Measurements from ENCODE around the gene NTRK2.

Gene NTRK2

GRCh38 chr9:84823421-84824271 lies 154.1 kb downstream of the NTRK2 start:
- no peaks in the 10 kb centered on the region for H3K36me3 ChIP-seq (ENCODE audit: insufficient read depth, low read length)
- H3K27ac ChIP-seq (ENCODE audit: low read depth, low read length) = no peak overlapping the region
- H3K4me1 ChIP-seq (ENCODE audit: insufficient read depth, low read length) = peaks cover 3% of the 10 kb centered on the region
- H3K27me3 ChIP-seq (ENCODE audit: control insufficient read depth in 1 of 2, insufficient read depth in 2 of 2, low read length in 2 of 2) = no peaks in the 10 kb centered on the region
- no peak overlapping the region for H3K9ac ChIP-seq (ENCODE audit: low read length)
- H3K9me3 ChIP-seq (ENCODE audit: low read length) = no peaks in the 10 kb centered on the region
- H3K4me3 ChIP-seq (ENCODE audit: low read depth in 1 of 2, low read length in 2 of 2) = no peak overlapping the region

DNA sequence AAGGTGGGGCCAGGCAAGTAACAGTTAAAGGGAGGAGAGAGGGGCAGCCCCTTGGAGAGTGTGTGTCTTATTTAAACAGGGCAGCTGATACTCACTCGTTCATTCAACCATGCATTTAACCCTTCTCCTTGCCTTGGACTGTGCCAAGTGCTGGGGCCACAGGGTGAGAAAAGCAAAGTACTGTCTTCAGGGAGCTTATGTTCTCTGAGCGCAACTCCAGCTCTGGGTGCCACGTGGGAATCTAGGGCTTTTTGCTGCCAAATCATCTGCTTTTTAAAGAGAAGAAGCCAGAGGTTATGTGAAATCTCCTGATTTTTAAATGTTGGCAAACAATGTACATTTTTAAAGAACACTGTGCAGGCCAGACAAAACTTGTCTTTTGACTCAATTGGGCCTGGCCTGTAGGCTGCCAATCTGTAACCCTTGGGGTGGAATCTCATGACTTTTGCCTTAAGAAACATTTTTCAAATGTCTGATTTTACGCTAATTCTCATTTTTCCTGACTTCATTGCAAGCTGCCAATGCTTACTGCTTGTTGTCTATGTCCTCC lies 157.8 kb downstream of the NTRK2 start:
- no peaks in the 10 kb centered on the region for H3K27me3 ChIP-seq (ENCODE audit: control insufficient read depth in 1 of 2, insufficient read depth in 2 of 2, low read length in 2 of 2)
- no peaks in the 10 kb centered on the region for H3K4me1 ChIP-seq (ENCODE audit: insufficient read depth, low read length)
- no peak overlapping the region for H3K4me3 ChIP-seq (ENCODE audit: low read depth in 1 of 2, low read length in 2 of 2)
- H3K27ac ChIP-seq (ENCODE audit: low read depth, low read length) = no peak overlapping the region
- no peaks in the 10 kb centered on the region for H3K36me3 ChIP-seq (ENCODE audit: insufficient read depth, low read length)
- no peaks in the 10 kb centered on the region for H3K9me3 ChIP-seq (ENCODE audit: low read length)
- H3K9ac ChIP-seq (ENCODE audit: low read length) = no peak overlapping the region

- Histone ChIP-seq H3K4me3 (ENCODE audit: low read depth in 1 of 2, low read length in 2 of 2) (no peak overlapping the region), H3K9me3 (ENCODE audit: low read length) (no peaks in the 10 kb centered on the region), H3K27me3 (ENCODE audit: control insufficient read depth in 1 of 2, insufficient read depth in 2 of 2, low read length in 2 of 2) (no peaks in the 10 kb centered on the region), H3K36me3 (ENCODE audit: insufficient read depth, low read length) (no peaks in the 10 kb centered on the region), H3K9ac (ENCODE audit: low read length) (no peak overlapping the region), H3K4me1 (ENCODE audit: insufficient read depth, low read length) (no peaks in the 10 kb centered on the region), H3K27ac (ENCODE audit: low read depth, low read length) (no peak overlapping the region)
Observed at GRCh38 chr9:84828046-84828445, 158.5 kb downstream of the NTRK2 start.

- H3K4me1 ChIP-seq (ENCODE audit: insufficient read depth, low read length) = no peaks in the 10 kb centered on the region
- no peaks in the 10 kb centered on the region for H3K36me3 ChIP-seq (ENCODE audit: insufficient read depth, low read length)
- no peak overlapping the region for H3K4me3 ChIP-seq (ENCODE audit: low read depth in 1 of 2, low read length in 2 of 2)
- H3K9me3 ChIP-seq (ENCODE audit: low read length) = no peaks in the 10 kb centered on the region
- no peak overlapping the region for H3K9ac ChIP-seq (ENCODE audit: low read length)
- no peaks in the 10 kb centered on the region for H3K27me3 ChIP-seq (ENCODE audit: control insufficient read depth in 1 of 2, insufficient read depth in 2 of 2, low read length in 2 of 2)
- H3K27ac ChIP-seq (ENCODE audit: low read depth, low read length) = no peak overlapping the region
Observed at GRCh38 chr9:84829471-84829870, 159.9 kb downstream of the NTRK2 start.

GRCh38 chr9:84829997-84830696 lies 160.6 kb downstream of the NTRK2 start:
- no peak overlapping the region for H3K9ac ChIP-seq (ENCODE audit: low read length)
- no peaks in the 10 kb centered on the region for H3K27me3 ChIP-seq (ENCODE audit: control insufficient read depth in 1 of 2, insufficient read depth in 2 of 2, low read length in 2 of 2)
- H3K4me3 ChIP-seq (ENCODE audit: low read depth in 1 of 2, low read length in 2 of 2) = no peak overlapping the region
- H3K9me3 ChIP-seq (ENCODE audit: low read length) = no peaks in the 10 kb centered on the region
- H3K36me3 ChIP-seq (ENCODE audit: insufficient read depth, low read length) = no peaks in the 10 kb centered on the region
- H3K4me1 ChIP-seq (ENCODE audit: insufficient read depth, low read length) = no peaks in the 10 kb centered on the region
- no peak overlapping the region for H3K27ac ChIP-seq (ENCODE audit: low read depth, low read length)

DNA sequence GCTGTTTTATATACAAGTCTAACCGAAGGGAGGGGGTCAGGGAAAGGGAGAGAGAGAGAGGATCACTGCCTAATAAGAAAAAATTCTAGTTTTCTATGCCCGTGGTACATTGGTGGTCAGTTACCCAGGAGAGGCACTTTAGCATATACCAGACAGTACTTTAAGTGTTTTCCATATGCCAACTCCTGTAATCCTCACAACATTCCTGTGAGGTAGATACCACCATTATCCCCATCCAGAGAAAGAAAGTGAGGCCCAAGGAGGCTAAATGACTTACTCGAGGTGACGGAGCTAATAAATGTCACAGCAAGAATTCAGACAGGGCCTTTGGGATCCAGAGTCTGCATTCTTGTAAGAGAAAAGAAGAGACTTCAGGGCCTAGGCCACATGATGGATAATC lies 161.8 kb downstream of the NTRK2 start:
- no peak overlapping the region for H3K27ac ChIP-seq (ENCODE audit: low read depth, low read length)
- no peaks in the 10 kb centered on the region for H3K4me1 ChIP-seq (ENCODE audit: insufficient read depth, low read length)
- no peaks in the 10 kb centered on the region for H3K9me3 ChIP-seq (ENCODE audit: low read length)
- H3K9ac ChIP-seq (ENCODE audit: low read length) = no peak overlapping the region
- no peak overlapping the region for H3K4me3 ChIP-seq (ENCODE audit: low read depth in 1 of 2, low read length in 2 of 2)
- no peaks in the 10 kb centered on the region for H3K27me3 ChIP-seq (ENCODE audit: control insufficient read depth in 1 of 2, insufficient read depth in 2 of 2, low read length in 2 of 2)
- no peaks in the 10 kb centered on the region for H3K36me3 ChIP-seq (ENCODE audit: insufficient read depth, low read length)

- H3K27me3 ChIP-seq (ENCODE audit: control insufficient read depth in 1 of 2, insufficient read depth in 2 of 2, low read length in 2 of 2) = no peaks in the 10 kb centered on the region
- H3K9ac ChIP-seq (ENCODE audit: low read length) = no peak overlapping the region
- H3K36me3 ChIP-seq (ENCODE audit: insufficient read depth, low read length) = no peaks in the 10 kb centered on the region
- no peak overlapping the region for H3K27ac ChIP-seq (ENCODE audit: low read depth, low read length)
- no peaks in the 10 kb centered on the region for H3K4me1 ChIP-seq (ENCODE audit: insufficient read depth, low read length)
- no peaks in the 10 kb centered on the region for H3K9me3 ChIP-seq (ENCODE audit: low read length)
- H3K4me3 ChIP-seq (ENCODE audit: low read depth in 1 of 2, low read length in 2 of 2) = no peak overlapping the region
Observed at GRCh38 chr9:84832453-84832852, 162.9 kb downstream of the NTRK2 start.

DNA sequence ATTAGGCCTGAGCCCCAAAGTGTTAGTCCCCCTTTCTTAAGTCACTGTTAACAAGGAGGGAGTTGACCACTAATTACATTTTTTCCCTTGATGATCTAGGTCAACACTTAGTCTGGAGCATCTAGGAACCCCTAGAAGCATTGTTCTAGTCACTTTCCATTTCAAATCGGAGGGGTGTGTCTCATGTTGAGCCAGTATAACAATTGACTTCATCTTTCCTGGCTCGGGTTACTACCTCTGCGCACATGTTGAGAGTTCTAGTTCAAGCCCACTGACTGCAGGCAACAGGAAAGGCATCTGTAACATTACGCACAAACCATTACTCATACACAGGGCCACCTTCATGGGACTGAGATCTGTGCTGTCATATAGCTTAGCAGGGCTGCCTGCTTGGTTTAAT lies 164.9 kb downstream of the NTRK2 start:
- Histone ChIP-seq H3K27me3 (ENCODE audit: control insufficient read depth in 1 of 2, insufficient read depth in 2 of 2, low read length in 2 of 2) (no peaks in the 10 kb centered on the region), H3K36me3 (ENCODE audit: insufficient read depth, low read length) (no peaks in the 10 kb centered on the region)

DNA sequence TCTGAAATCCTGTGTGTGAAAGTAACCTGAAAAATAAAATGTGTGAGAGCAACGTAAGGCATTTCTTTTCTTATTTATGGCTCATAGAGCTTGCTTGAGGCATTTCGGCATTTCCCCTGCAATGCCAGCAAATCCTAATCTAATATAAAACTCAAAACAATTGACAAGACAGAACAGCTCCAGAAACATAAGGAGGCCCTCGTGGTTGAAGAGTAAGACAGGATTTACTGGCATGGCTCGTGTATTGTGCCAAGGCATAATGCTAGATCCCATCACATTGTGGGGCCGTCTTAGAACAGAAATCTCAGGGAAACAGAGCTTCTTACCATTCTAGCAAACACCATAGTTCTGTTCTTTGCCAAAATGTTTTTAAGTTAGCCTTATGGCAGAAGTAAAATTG lies 166.2 kb downstream of the NTRK2 start:
- Histone ChIP-seq H3K27me3 (ENCODE audit: control insufficient read depth in 1 of 2, insufficient read depth in 2 of 2, low read length in 2 of 2) (no peaks in the 10 kb centered on the region), H3K36me3 (ENCODE audit: insufficient read depth, low read length) (no peaks in the 10 kb centered on the region), H3K9ac (ENCODE audit: low read length) (no peak overlapping the region), H3K4me1 (ENCODE audit: insufficient read depth, low read length) (no peaks in the 10 kb centered on the region), H3K9me3 (ENCODE audit: low read length) (no peaks in the 10 kb centered on the region), H3K27ac (ENCODE audit: low read depth, low read length) (no peak overlapping the region), H3K4me3 (ENCODE audit: low read depth in 1 of 2, low read length in 2 of 2) (no peak overlapping the region)

More for the DNA sequence above, 164.9 kb downstream of the NTRK2 start:
- Histone ChIP-seq H3K4me3 (ENCODE audit: low read depth in 1 of 2, low read length in 2 of 2) (no peak overlapping the region), H3K27ac (ENCODE audit: low read depth, low read length) (no peak overlapping the region), H3K9me3 (ENCODE audit: low read length) (no peaks in the 10 kb centered on the region), H3K9ac (ENCODE audit: low read length) (no peak overlapping the region), H3K4me1 (ENCODE audit: insufficient read depth, low read length) (no peaks in the 10 kb centered on the region)

DNA sequence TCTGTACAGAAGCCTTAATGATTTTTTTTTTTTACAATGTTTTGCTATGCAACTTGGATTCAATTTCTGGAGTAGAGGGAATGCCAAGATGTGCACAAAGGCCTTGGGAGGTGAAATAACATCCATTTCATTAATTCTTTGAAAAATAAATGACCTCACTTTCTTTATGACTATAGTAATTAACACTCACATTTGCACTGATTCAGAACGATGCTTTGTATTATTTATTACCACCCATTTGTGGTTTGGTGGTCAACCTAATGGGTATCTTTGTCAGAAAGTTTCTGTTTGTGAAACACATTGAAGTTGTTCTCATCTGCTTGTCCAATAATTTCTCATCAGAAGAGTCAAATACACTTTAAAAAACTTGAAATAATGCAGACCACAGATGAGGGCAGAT lies 169.3 kb downstream of the NTRK2 start:
- Histone ChIP-seq H3K36me3 (ENCODE audit: insufficient read depth, low read length) (no peaks in the 10 kb centered on the region), H3K27ac (ENCODE audit: low read depth, low read length) (no peak overlapping the region), H3K4me3 (ENCODE audit: low read depth in 1 of 2, low read length in 2 of 2) (no peak overlapping the region), H3K27me3 (ENCODE audit: control insufficient read depth in 1 of 2, insufficient read depth in 2 of 2, low read length in 2 of 2) (no peaks in the 10 kb centered on the region), H3K9ac (ENCODE audit: low read length) (no peak overlapping the region), H3K4me1 (ENCODE audit: insufficient read depth, low read length) (no peaks in the 10 kb centered on the region), H3K9me3 (ENCODE audit: low read length) (no peaks in the 10 kb centered on the region)

DNA sequence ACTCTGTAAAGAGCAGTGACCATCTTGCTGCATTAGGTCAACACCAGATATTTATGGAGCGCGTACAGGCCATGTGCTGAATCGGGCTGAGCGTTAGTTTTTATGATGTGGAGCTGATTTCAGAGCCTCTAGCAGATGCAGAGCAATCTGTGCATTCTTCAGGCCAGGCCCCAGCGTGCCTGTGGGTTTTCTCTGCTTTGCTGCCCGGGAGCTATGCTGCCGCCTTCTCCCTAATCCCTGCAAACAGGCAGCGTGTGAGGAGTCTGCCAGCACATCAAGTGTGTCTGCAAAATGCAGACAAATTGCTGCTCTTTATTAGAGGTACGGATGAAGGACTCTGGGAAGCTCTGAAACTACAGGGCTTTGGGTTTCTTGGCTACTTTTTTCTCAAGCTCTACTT lies 170.0 kb downstream of the NTRK2 start:
- no peaks in the 10 kb centered on the region for H3K9me3 ChIP-seq (ENCODE audit: low read length)
- no peaks in the 10 kb centered on the region for H3K4me1 ChIP-seq (ENCODE audit: insufficient read depth, low read length)
- no peak overlapping the region for H3K9ac ChIP-seq (ENCODE audit: low read length)
- H3K27me3 ChIP-seq (ENCODE audit: control insufficient read depth in 1 of 2, insufficient read depth in 2 of 2, low read length in 2 of 2) = no peaks in the 10 kb centered on the region
- H3K27ac ChIP-seq (ENCODE audit: low read depth, low read length) = no peak overlapping the region
- H3K4me3 ChIP-seq (ENCODE audit: low read depth in 1 of 2, low read length in 2 of 2) = no peak overlapping the region
- no peaks in the 10 kb centered on the region for H3K36me3 ChIP-seq (ENCODE audit: insufficient read depth, low read length)

Measured in muscle layer of colon (tissue), 2 donors.